Brain microvascular endothelial cell (primary cell): Measurements from ENCODE around the gene MYDGF.

Experiments
- DNase-seq: peaks from one replicate; pipeline ENCODE4 v3.0.0-alpha.2; 2020
- H3K27ac ChIP-seq: fragments of 250-450 bp; sonication (Bioruptor Pico); 2 replicates; pipeline ENCODE4 v1.5.1; 2020; ENCODE audit warnings: mild to moderate bottlenecking, moderate library complexity
- H3K27me3 ChIP-seq: fragments of 250-450 bp; sonication (Bioruptor Pico); replicated peaks from 2 replicates; pipeline ENCODE4 v1.5.1; 2020; ENCODE audit warnings: mild to moderate bottlenecking
- H3K36me3 ChIP-seq: fragments of 250-450 bp; sonication (Bioruptor Pico); replicated peaks from 2 replicates; pipeline ENCODE4 v1.5.1; 2020; ENCODE audit warnings: mild to moderate bottlenecking
- H3K4me3 ChIP-seq: 2 replicates; pipeline ENCODE4 v1.5.1; 2011; ENCODE audit warnings: low read depth, mild to moderate bottlenecking, control low read depth, low read length, moderate library complexity
- in situ Hi-C: cut with HindIII; loops from 2 replicates; pipeline ENCODE4 v1.10.0; 2017; ENCODE audit warnings: low sequenced_read_pairs, low pct_ligation_motif_present
- TF ChIP-seq, protein P1 (sequence below): IDR thresholded peaks from 2 replicates; pipeline ENCODE4 v1.5.1; 2011; ENCODE audit warnings: low read depth, mild to moderate bottlenecking, moderate library complexity, low read length, control low read depth, inconsistent platforms; ENCODE audit errors: missing control alignments

The MYDGF gene

DNA sequence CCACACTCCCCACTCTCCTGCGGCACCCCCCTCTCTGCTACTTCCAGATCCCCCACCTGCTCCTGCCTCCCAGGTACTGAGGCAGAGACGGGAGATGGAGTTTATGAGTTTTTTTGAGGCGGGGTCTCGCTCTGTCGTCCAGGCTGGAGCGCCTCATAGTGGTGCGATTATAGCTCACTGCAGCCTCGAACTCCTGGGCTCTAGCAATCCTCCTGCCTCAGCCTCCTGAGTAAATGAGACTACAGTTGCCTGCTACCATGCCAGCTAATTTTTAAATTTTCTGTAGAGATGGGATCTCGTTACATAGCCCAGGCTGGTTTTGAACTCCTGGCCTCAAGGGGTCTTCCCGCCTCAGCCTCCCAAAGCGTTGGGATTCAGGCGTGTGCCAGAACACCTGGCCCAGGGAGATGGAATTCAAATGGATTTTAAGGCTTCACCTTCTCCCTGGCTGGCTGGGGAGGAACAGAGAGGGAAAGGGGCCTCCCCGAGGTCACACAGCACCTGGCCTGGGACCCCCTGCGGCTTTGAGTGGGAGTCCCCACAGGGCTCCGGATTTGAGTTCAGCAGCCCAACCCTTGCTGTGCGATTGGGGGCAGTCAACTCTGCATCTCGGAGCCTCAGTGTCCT lies 50.4 kb downstream of the MYDGF start:
- TF ChIP-seq, protein P1, sequence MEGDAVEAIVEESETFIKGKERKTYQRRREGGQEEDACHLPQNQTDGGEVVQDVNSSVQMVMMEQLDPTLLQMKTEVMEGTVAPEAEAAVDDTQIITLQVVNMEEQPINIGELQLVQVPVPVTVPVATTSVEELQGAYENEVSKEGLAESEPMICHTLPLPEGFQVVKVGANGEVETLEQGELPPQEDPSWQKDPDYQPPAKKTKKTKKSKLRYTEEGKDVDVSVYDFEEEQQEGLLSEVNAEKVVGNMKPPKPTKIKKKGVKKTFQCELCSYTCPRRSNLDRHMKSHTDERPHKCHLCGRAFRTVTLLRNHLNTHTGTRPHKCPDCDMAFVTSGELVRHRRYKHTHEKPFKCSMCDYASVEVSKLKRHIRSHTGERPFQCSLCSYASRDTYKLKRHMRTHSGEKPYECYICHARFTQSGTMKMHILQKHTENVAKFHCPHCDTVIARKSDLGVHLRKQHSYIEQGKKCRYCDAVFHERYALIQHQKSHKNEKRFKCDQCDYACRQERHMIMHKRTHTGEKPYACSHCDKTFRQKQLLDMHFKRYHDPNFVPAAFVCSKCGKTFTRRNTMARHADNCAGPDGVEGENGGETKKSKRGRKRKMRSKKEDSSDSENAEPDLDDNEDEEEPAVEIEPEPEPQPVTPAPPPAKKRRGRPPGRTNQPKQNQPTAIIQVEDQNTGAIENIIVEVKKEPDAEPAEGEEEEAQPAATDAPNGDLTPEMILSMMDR, result no peak
- in situ Hi-C loops, result no loop called here
- Histone ChIP-seq H3K36me3 (no peaks in the 10 kb centered on the region), H3K27ac (no peak overlapping the region), H3K4me3 (no peak overlapping the region), H3K27me3 (peaks cover 18% of the 10 kb centered on the region)
- no peak for DNase-seq

DNA sequence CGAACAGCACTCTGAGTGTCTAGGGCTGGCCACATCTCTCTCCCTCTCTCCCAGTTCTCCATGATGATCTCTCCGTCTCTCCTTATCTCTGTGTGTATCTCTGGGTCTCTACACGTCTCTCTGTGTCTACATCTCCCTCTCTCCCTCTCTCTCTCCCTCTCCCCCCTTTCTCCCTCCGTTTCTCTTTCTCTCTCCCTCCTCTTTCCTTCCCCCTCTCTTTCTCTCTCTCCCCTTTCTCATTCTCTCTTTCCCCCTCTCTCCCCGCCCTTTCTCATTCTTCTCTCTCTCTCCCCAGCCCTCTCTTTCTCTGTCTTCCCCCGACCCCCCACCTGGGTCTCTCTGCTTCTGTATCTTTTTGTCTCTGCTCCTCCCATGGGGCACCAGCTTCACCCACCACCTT lies 52.1 kb downstream of the MYDGF start:
- no peak overlapping the region for H3K4me3 ChIP-seq
- no peaks in the 10 kb centered on the region for H3K36me3 ChIP-seq
- peaks cover 18% of the 10 kb centered on the region for H3K27me3 ChIP-seq
- TF ChIP-seq, protein P1, result no peak
- no peak overlapping the region for H3K27ac ChIP-seq
- in situ Hi-C loops, result no loop called here
- DNase-seq, result no peak

DNA sequence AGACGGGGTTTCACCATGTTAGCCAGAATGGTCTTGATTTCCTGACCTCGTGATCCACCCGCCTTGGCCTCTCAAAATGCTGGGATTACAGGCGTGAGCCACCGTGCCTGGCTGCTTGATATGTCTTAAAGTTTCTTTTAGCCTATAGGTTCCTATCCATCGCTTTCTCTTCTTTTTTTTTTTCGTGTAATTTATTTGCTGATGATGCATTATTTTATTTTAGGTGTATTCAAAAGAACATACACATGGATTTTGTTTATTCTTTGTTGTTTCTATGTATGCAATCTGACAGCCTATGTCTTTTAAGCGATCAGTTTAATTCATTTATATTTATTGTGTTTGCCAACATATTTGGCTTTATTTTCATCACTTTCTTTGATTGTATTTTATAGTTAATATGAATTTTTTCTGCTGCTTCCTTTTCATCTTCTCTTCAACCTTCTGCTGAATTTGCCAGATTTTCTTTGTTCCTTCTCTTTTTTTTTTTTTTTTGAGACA lies 56.8 kb downstream of the MYDGF start:
- Histone ChIP-seq H3K27ac (no peak overlapping the region), H3K4me3 (no peak overlapping the region), H3K36me3 (no peaks in the 10 kb centered on the region), H3K27me3 (peaks cover 19% of the 10 kb centered on the region)
- in situ Hi-C loops, result no loop called here
- DNase-seq, result no peak
- TF ChIP-seq, protein P1, result no peak

DNA sequence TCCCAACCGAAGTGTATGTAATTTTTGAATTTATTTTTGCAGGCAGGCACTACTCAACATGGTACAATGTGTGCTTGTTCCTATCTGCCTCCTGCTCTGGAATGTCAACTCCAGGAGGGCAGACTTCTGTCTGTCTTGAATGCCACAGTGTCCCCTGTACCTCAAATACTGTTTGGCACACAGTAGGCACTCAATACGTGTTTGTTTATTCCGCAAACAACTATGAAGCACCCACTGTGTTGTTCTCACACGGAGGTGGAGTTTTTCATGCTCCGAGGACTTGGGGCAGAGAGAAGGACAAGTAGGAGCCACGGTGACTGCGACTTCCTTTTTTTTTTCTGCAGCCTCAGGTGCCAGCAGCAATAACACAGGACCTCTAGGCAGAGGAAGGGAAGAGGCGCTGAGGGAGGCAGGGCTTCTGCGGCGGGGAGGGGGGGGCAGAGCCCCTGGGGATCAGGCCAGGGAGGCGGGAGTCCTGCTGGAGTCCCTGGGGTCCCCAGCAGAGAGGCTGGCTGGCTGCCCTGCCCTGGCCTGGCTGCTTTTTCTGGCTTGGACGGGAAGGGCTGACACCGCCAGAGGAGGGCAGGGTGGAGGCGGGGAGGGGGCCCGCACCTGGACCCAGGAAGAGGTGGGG lies 60.1 kb downstream of the MYDGF start:
- Histone ChIP-seq H3K27me3 (peaks cover 14% of the 10 kb centered on the region), H3K4me3 (no peak overlapping the region), H3K36me3 (no peaks in the 10 kb centered on the region), H3K27ac (no peak overlapping the region)
- DNase-seq, result no peak
- TF ChIP-seq, protein P1, result no peak
- in situ Hi-C loops, result no loop called here
